SJCRH30 (cell line): ENCODE results near the gene FTCDNL1. TPM values are rescaled to one million over a fixed set of nuclear protein-coding genes. Genes with fewer than 3 reads are reported as not detected.

ENCODE experiments used
- DNase-seq, 2 experiments: peaks; one replicate each; pipeline ENCODE4 v3.0.0-alpha.2; 2015 to 2020
- H3K27ac ChIP-seq: fragments of 250-450 bp; sonication (Bioruptor Pico); 2 replicates; pipeline ENCODE4 v1.5.1; 2020; ENCODE audit warnings: mild to moderate bottlenecking, moderate library complexity
- H3K27me3 ChIP-seq: fragments of 250-450 bp; sonication (Bioruptor Pico); 2 replicates; pipeline ENCODE4 v1.5.1; 2020; ENCODE audit warnings: mild to moderate bottlenecking, moderate library complexity
- H3K36me3 ChIP-seq: fragments of 250-450 bp; sonication (Bioruptor Pico); 2 replicates; pipeline ENCODE4 v1.5.1; 2020; ENCODE audit warnings: mild to moderate bottlenecking, moderate library complexity
- H3K4me1 ChIP-seq: fragments of 250-450 bp; sonication (Bioruptor Pico); 2 replicates; pipeline ENCODE4 v1.5.1; 2020; ENCODE audit warnings: mild to moderate bottlenecking, moderate library complexity
- H3K4me3 ChIP-seq: fragments of 250-450 bp; sonication (Bioruptor Pico); 2 replicates; pipeline ENCODE4 v1.5.1; 2020; ENCODE audit warnings: mild to moderate bottlenecking, moderate library complexity
- H3K9me3 ChIP-seq: fragments of 250-450 bp; sonication (Bioruptor Pico); replicated peaks from 2 replicates; pipeline ENCODE4 v1.5.1; 2020; ENCODE audit warnings: mild to moderate bottlenecking, moderate library complexity
- total RNA-seq: library from RNA; depleted of rRNA; stranded (reverse); fragments of >200 nt; shearing (Covaris generic); gene quantifications from 2 replicates; pipeline ENCODE4 v1.2.3, GENCODE V29; 2014

FTCDNL1 gene
- total RNA-seq, 1 experiment from 2014 or later, result 1.5 TPM

DNA sequence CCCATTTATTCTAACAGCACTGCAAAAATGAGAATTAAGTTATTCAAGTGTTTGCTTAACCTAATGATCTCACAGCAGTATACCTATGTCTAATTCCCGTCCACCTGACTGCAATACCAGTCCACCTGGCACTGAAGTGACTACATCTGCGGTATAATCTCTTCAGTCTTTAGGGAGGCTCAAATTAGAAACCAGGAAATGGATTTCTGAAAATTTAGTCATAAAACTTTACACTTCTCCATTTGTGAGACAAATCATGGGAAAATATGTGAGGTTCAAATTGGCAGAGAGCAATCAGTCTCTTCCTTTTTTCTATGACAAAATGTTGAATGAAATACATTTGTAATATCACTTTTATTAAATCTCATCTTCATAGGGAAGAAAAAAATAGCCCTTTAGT, 33.0 kb downstream of the FTCDNL1 start:
- Histone ChIP-seq H3K36me3 (no peaks in the 10 kb centered on the region), H3K9me3 (no peaks in the 10 kb centered on the region; the same call in 1 of the 2 replicates), H3K27ac (no peak overlapping the region), H3K27me3 (no peaks in the 10 kb centered on the region), H3K4me3 (no peak overlapping the region), H3K4me1 (peaks cover 19% of the 10 kb centered on the region)
- DNase-seq, result no peak

DNA sequence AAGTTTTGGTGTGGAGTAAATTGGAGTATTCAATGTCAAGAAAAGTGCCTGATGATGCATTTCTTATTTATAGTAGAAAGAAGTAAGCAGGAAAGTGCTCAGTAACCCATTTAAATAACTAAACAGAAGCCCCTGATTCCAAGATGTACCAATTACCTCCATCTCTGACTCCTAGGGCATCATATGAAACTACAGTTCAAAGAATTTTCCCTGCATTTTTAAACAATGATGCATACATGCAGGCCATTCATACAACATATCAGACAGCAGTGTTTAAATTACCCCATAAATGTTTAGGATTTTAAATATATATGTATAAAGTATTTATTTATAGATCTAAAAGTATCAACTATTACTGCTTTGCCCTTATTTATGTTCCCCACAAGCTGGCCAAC, 36.2 kb downstream of the FTCDNL1 start:
- no peaks in the 10 kb centered on the region for H3K36me3 ChIP-seq
- peak overlapping the region; percentile 82 for H3K27ac ChIP-seq
- DNase-seq, result peak in 1 of 2 experiments; percentile 41
- peaks cover 28% of the 10 kb centered on the region for H3K4me1 ChIP-seq
- no peaks in the 10 kb centered on the region for H3K27me3 ChIP-seq
- H3K4me3 ChIP-seq, result no peak overlapping the region
- H3K9me3 ChIP-seq, result no peaks in the 10 kb centered on the region

DNA sequence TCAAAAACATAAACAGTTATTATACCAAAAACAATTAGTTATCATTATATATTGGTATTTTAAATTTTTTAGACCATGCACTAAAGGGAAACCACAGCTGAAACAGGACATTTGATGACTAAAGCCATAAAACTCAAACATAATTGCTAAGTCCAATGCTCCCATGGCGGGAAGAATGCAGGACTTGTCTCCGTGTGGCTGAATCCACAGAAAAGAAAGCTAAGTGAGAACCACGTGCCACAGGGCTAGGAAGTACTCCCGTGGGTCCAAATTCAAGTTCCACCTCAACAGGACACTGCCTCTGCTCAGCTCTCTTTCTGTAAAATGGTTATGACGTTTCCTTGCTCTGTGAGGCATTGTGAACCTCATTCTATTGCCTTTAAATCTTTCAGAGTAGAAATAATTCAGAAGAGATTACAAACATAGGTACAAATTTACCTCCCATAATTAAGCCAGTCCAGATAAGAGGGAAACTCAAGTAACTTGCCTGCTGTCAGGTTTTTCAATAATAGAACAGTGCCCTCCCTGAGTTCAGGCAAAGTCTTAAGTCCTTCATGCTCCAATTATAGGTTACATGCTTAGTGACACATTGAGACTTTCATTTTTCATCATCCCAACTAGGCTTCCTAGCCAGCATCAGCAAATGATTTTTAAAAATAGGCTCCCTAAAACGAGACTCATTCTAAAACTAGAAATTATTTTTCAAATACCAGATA, 36.7 kb downstream of the FTCDNL1 start:
- Histone ChIP-seq H3K4me3 (no peak overlapping the region), H3K27ac (peak overlapping the region; percentile 82), H3K36me3 (no peaks in the 10 kb centered on the region), H3K4me1 (peaks cover 28% of the 10 kb centered on the region), H3K9me3 (no peaks in the 10 kb centered on the region), H3K27me3 (no peaks in the 10 kb centered on the region)
- peak in 1 of 2 experiments; percentile 39 for DNase-seq

DNA sequence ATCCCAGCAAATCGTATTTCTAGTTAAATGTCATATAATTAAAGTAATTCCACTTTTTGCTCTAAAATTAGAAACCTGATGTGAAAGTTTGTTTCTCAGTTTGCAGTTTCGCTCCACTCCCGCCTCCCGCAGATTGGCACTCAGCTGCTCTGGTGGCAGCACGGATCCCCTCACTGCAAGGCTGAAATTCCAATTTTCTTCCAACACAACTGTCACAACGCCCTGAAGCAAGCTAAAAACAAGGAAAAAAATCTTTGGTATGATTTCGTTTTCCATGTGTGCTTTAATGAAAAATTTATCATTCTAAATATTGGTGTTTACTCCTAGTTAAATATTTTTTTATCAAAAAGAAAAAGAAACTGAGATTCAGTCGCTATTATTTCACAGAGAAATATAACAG, 38.5 kb downstream of the FTCDNL1 start:
- Histone ChIP-seq H3K9me3 (no peaks in the 10 kb centered on the region), H3K4me3 (no peak overlapping the region), H3K4me1 (peaks cover 28% of the 10 kb centered on the region), H3K27ac (no peak overlapping the region), H3K36me3 (no peaks in the 10 kb centered on the region), H3K27me3 (no peaks in the 10 kb centered on the region)
- no peak for DNase-seq

DNA sequence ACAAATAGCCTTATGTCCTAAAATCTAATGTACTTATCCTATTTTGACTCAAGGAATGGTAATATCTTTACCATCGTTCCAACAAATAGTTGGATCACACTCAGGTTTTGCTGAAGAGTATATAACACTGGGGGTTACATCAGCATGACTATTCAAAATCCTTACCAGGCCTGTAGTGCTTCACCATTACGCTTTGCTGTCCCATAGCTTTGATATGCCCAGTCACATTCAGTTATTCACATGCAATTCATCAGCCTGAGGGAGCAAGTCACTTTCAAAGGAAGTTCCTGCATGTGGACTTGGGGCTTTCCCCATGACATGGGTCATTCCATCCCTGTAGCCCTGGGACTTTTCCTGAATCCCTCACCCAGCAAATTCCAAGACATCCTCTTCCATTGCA, 39.6 kb downstream of the FTCDNL1 start:
- H3K9me3 ChIP-seq, result no peaks in the 10 kb centered on the region
- no peaks in the 10 kb centered on the region for H3K36me3 ChIP-seq
- no peak overlapping the region for H3K27ac ChIP-seq
- H3K27me3 ChIP-seq, result no peaks in the 10 kb centered on the region
- no peak overlapping the region for H3K4me3 ChIP-seq
- no peak for DNase-seq
- H3K4me1 ChIP-seq, result peaks cover 34% of the 10 kb centered on the region

DNA sequence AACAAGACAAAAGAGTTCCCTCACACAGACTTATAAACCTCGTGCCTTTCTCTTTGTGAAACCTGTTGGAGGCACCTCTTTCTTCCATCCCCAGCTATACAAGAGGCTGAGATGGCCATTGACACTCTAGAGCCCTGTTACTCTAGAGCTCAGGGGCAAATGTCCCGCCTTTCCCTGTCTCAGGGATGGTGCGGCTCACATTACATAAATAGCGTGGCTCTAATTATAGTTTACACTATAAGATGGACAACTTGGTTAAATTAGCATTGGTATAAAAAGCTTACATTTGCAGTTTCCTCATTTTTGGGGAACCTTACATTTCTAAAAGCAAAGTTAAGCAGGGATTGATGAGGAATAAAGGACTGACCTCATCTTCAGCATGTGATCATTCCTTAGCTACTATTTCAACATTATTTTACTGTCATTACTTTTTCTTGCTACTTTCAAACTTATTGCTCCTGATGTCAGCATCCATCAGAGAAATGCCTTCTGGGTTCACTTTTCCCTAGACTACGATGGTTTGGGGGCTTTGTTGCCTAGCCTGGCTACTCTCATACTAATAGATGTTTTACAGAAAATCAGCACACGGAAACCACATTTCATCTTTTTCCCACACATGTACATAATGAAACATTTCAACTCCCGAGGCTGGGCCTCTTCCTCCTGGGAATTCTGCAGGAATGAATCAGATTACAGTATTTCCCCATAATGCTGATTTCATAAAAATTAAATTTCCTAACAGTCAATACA, 40.4 kb downstream of the FTCDNL1 start:
- no peak overlapping the region for H3K27ac ChIP-seq
- H3K4me1 ChIP-seq, result peaks cover 36% of the 10 kb centered on the region
- no peaks in the 10 kb centered on the region for H3K9me3 ChIP-seq
- H3K27me3 ChIP-seq, result no peaks in the 10 kb centered on the region
- no peak overlapping the region for H3K4me3 ChIP-seq
- no peak for DNase-seq
- no peaks in the 10 kb centered on the region for H3K36me3 ChIP-seq

DNA sequence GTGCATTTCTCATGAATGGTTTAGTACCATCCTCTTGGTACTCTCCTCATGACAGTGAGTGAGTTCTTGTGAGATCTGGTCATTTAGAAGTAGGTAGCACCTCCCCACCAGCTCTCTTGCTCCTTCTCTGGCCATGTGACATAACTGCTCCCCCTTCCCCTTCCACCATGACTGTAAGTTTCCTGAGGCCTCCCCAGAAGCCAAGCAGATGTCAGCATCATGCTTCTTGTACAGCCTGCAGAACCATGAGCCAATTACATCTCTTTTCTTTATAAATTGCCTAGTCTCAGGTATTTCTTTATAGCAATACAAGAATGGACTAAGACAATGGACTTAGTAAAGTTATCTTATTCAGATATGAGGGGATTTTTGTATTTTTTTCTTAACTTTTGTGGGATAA, 43.0 kb downstream of the FTCDNL1 start:
- Histone ChIP-seq H3K27me3 (no peaks in the 10 kb centered on the region), H3K4me1 (peaks cover 27% of the 10 kb centered on the region), H3K36me3 (no peaks in the 10 kb centered on the region), H3K4me3 (no peak overlapping the region), H3K9me3 (no peaks in the 10 kb centered on the region), H3K27ac (no peak overlapping the region)
- no peak for DNase-seq

DNA sequence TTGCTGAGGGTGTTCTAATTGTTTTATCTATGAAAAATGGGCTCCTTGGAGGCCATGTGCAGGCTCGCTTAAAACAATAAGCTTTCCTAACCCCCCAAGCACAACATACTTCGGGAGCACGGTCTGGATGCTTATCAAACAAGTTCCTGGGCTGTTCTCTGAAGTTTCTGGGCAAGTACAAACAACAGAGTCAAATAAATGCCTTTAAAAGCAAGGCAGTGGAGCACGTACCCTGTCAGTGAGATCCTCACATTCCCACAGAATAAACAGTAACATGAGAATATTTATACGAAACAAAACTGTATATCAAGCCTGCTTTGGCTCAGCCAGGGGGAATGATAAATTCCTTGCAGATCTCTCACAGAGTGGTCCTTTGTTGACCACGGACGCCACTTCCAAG, 44.8 kb downstream of the FTCDNL1 start:
- H3K27me3 ChIP-seq, result no peaks in the 10 kb centered on the region
- peak; percentile 17 to 53 for DNase-seq
- no peaks in the 10 kb centered on the region for H3K9me3 ChIP-seq
- no peaks in the 10 kb centered on the region for H3K36me3 ChIP-seq
- peak overlapping the region; percentile 26; the same call in 1 of the 2 replicates for H3K27ac ChIP-seq
- peak overlapping the region; percentile 39 for H3K4me3 ChIP-seq
- H3K4me1 ChIP-seq, result peaks cover 24% of the 10 kb centered on the region

DNA sequence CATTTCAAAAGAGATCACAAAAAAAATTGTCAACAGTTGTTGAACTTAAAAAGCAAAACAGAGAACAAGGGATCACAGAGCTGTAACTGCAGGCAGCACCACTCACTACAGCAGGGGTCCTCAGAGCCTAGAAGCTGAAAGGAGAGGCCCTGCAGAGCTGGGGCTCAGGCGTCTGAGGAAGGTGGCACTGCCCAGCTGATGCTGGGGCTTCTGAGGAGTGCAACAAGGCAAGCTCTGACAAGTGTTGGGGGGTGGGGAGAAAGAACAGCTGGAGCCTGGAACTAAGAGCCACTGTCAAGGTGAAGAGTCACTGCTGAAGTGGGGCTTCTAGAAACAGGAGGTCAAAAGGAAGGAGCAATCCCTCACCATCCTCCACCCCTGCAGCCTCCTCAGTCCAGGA, 46.2 kb downstream of the FTCDNL1 start:
- H3K27me3 ChIP-seq, result no peaks in the 10 kb centered on the region
- peak; percentile 43 to 62 for DNase-seq

DNA sequence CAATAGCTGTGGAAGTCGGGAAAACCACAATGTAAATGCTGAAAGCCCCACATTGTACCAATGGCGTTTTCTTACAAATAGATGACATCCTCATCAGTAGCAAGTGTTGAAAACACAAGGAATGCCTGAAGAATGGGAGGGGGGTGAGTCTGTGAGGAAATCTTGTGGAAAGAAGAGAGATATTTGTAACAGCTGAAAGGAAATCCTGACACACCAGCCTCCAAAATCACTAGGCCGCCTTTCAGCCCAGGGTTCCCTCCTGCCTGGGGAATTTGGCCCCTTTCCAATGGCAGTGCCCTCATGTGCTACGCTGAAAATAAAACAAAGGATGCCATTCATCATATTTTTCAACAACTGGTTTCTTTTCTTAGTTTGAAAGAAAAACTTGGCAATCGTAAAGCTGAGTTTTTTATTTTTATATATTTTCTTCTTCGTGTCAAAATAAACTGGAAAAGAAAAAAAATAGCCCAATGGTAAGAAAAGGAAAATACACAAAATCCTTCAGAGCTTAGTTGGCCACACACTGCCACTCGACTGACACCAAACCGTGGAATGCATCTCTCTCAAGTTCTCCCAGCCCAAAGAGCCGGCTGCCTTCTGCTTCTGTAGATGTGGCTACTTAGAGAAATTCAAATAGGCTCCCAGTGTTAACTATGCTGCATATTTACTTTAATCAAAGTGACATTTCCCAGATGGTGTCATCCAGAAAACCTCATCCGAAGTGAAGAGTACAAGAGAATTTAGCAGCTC, 52.0 kb downstream of the FTCDNL1 start:
- H3K4me1 ChIP-seq, result peaks cover 24% of the 10 kb centered on the region
- H3K27ac ChIP-seq, result peak overlapping the region; percentile 91
- no peaks in the 10 kb centered on the region for H3K27me3 ChIP-seq
- peak overlapping the region; percentile 36 for H3K4me3 ChIP-seq
- DNase-seq, result peak; percentile 94 to 98
- H3K9me3 ChIP-seq, result no peaks in the 10 kb centered on the region
- H3K36me3 ChIP-seq, result no peaks in the 10 kb centered on the region

More for the DNA sequence above, 46.2 kb downstream of the FTCDNL1 start:
- H3K27ac ChIP-seq, result no peak overlapping the region
- no peaks in the 10 kb centered on the region for H3K9me3 ChIP-seq
- no peak overlapping the region for H3K4me3 ChIP-seq
- peaks cover 22% of the 10 kb centered on the region for H3K4me1 ChIP-seq
- H3K36me3 ChIP-seq, result no peaks in the 10 kb centered on the region

DNA sequence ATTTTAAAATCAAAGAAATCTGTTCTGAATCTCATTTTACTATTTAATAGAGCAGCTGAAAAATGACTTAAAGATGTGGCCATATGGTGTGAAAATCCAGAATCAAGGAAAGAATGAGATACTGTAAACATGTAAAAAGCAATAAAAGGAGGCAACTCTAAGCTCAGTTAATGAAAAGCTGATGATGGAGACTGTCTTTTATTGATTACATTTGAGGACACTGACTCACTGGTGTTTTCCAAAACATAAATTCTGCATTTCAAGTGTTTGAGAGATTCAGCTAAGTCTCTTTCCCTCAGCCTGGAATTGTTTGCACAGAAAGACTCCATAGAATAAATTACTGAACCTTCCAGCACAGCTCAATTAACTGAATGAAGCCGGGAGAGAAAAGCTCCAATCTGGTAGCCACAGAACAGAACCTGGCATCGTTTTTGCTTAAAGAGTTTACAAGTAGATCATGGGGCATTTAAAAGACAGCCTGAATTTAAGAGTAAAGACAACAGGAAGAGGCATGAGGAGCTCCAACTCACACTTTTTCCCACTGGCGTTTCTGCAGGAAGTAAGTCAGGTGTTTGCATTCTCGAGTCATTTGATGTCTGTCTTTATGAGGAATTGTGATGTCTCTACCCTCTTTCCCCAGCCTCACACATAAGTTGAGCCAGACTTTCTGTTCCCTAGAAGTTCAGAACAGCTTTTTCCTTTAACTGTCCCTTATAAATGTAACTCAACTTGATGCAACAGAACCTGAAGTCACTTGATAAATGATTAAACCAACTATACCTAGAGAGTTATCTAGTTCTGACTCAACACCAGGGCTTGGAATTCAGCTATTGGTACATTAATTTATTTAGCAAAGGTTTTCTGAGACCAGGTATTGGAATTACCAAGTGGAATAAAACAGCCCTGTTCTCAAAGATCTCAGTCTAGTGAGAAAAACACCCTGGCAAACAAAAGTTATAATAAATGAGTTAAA, 53.3 kb downstream of the FTCDNL1 start:
- H3K27ac ChIP-seq, result peak overlapping the region; percentile 91
- no peak for DNase-seq
- H3K4me1 ChIP-seq, result peaks cover 24% of the 10 kb centered on the region
- H3K27me3 ChIP-seq, result no peaks in the 10 kb centered on the region
- H3K9me3 ChIP-seq, result no peaks in the 10 kb centered on the region
- H3K4me3 ChIP-seq, result no peak overlapping the region
- no peaks in the 10 kb centered on the region for H3K36me3 ChIP-seq

DNA sequence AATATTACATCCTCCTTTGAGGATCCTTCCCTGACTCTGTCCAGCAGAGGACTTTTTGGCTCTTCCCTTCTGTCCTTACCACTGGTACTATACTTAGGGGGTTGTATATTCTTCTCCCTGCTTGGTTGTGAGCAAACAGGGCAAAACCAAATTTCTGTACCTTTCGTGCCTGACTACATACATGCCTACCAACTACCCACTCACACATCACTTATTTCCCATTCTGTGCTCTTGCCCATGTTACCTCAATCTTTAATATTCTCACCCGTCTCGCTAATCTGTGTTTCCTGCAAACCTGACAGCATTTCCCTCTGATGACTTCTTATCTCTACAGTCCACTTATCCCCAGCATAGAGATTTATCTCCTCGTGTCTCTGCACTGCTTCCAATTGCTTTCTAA, 58.6 kb downstream of the FTCDNL1 start:
- no peak overlapping the region for H3K27ac ChIP-seq
- no peaks in the 10 kb centered on the region for H3K4me1 ChIP-seq
- no peak overlapping the region for H3K4me3 ChIP-seq
- no peaks in the 10 kb centered on the region for H3K9me3 ChIP-seq
- H3K27me3 ChIP-seq, result no peaks in the 10 kb centered on the region; the same call in 1 of the 2 replicates
- no peak for DNase-seq
- H3K36me3 ChIP-seq, result no peaks in the 10 kb centered on the region

DNA sequence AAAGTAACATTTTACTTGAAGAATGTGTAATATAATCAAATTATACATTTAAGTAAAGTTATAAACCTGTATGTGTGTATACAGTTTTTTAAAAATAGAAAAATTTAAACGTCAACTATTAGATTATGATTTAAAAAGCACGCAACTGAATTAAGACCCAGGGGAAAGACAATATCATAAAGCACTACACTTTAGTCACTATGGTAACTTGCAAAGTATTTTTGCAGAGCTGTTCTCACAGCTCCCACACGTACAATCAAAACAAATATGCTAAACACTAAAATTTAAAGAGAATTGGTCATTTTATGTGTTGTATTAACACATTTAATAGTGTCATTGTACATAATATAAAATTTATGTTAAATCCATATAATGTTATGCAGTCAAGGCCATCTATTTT, 59.7 kb downstream of the FTCDNL1 start:
- no peak for DNase-seq
- no peaks in the 10 kb centered on the region for H3K9me3 ChIP-seq
- no peaks in the 10 kb centered on the region for H3K4me1 ChIP-seq
- H3K27ac ChIP-seq, result no peak overlapping the region
- H3K4me3 ChIP-seq, result no peak overlapping the region
- no peaks in the 10 kb centered on the region; the same call in 1 of the 2 replicates for H3K27me3 ChIP-seq
- H3K36me3 ChIP-seq, result no peaks in the 10 kb centered on the region

DNA sequence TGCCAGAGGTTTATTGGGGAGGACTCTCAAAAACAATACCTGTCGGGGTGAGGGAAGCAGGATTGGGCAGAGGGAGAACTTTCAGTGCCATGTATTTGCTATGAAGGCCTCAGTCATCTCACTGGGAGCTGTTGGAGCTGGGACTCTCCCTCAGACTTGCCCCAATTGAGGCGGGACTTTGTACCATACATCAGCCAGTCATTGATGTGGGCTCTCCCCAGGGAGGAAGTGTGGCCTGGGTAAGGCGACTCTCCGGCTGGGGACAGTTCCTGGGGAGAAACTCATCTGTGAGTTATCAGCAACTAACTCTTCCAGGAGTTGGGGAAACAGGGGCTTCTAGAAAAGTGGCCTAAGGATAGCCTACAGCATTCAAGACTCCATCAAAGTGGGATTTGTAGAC, 66.5 kb downstream of the FTCDNL1 start:
- H3K4me1 ChIP-seq, result no peaks in the 10 kb centered on the region
- H3K4me3 ChIP-seq, result no peak overlapping the region
- H3K36me3 ChIP-seq, result no peaks in the 10 kb centered on the region
- DNase-seq, result no peak
- no peaks in the 10 kb centered on the region; the same call in 1 of the 2 replicates for H3K9me3 ChIP-seq
- H3K27ac ChIP-seq, result no peak overlapping the region
- no peaks in the 10 kb centered on the region; the same call in 1 of the 2 replicates for H3K27me3 ChIP-seq
